HS-5 (cell line): ENCODE results near the gene TPK1.

Experiments
- DNase-seq: peaks from one replicate; pipeline ENCODE4 v3.0.0-alpha.2; 2012; ENCODE audit warnings: low read depth

TPK1 gene

DNA sequence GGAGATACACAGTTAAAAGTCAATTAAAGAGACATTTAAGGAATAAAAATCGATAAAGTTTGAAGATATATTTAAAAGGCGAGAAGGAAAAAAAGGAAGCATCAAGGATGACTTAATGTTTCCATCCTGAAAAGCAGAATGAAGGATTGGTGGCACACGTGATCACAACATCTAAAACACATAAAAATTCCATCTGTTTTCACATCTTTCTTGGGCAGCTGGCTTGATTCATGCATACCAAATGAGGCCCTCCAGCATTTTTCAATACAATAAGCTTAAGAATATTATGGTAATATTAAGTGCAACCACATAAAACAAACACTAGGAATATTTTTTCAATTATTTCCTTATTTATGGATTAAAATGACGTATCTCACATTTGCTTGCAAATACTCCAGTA, 112.6 kb downstream of the TPK1 start:
- no peak for DNase-seq

DNA sequence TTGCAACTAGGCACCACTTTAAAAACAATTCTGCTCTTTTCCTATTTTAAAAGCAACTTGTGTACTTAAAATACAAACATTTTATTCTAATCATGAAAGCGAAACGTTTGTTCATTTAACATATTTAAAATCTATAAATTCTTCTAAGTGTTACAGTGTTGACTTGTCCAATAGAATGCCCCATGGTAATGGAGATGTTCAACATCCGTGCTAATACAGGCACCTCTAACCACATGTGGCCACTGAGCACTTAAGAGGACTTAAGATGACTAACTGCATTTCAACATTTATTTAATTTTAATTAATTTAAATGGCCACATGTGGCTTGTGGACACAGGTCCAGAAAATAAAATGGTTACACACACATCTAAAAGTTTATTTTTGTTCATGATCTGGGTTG, 115.1 kb downstream of the TPK1 start:
- DNase-seq = no peak

DNA sequence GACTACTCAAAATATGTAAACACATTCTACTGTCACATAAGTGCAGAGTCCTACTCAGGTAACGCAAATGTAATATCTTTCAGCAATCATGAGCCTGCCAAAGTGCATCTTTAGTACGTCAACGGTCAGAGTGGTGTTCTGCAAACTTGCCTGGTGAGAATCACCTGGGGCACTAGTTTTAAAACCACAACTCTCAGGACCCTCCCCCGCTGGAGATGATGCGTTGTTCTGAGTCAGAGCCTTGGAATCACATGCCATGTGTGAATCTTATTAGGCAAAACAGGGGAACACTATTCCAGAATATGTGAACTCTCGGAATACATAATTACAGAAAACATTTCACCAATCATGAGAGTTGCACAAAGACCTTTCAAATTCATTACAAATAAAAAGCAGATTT, 115.7 kb downstream of the TPK1 start:
- DNase-seq = no peak

DNA sequence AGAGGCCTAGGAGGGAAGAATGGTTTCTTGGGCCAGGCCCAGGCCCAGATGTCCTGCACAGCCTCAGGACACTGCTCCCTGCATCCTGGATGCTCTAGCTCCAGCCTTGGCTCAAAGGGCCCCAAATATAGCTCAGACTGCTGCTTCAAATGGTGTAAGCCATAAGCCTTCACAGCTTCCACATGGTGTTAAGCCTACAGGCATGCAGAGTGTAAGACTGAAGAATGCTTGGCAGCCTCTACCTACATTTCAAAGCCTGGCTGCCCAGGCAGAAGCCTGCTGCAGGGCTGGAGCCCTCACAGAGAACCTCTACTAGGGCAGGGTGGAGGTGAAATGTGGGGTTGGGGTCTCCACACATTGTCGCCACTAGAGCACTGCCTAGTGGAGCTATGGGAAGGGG, 118.1 kb downstream of the TPK1 start:
- DNase-seq = no peak

DNA sequence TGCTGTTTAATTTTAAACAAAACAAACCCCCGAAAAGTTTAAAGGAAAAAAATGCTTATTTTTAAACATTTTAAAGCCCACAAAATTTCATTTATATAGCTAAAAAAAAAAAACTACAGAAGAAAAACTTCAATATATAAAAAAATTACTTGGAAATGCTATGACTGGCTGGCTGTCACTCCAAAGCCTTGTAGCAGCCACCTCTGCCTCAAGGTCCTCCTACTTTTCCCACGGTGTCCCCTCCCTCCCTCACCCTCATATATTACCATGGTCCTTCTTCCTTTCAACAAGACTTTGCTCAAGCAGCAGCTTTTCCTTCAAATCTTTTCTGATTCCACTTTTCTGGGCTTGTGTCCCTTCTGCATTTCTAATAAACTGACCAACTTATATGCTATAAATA, 122.0 kb downstream of the TPK1 start:
- no peak for DNase-seq

DNA sequence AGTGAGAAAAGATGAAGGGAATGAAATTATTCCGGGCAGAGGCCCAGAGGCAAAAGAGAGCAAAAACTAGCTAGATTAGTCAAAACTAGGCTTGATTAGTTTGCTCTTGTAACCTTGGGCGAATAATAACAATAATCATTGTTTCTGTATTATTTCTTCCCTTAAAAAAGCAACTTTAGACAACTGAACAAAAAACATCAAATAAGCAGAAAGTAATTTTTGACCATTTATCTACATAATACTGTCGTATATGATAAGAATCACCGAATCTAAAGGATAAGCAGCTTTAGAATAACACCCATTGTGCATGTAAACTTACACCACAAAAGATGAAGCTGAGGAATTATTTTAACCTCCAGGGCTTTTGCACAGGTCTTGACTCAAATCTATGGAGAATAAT, 125.1 kb downstream of the TPK1 start:
- DNase-seq = no peak

DNA sequence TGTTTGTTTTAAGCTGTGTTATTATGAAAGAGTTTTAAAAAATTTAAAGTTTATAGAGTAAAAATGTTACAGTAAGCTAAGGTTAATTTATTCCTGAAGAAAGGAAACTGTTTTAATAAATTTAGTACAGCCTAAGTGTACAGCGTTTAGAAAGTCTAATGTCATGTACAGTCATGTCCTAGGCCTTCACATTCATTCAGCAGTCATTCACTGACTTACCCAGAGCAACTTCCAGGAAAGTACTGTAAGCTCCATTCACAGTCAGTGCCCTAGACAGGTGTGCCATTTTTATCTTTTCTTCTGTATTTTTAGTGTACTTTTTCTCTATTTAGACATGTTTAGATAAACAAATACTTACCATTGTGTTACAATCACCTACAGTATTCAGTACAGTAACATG, 126.8 kb downstream of the TPK1 start:
- no peak for DNase-seq

DNA sequence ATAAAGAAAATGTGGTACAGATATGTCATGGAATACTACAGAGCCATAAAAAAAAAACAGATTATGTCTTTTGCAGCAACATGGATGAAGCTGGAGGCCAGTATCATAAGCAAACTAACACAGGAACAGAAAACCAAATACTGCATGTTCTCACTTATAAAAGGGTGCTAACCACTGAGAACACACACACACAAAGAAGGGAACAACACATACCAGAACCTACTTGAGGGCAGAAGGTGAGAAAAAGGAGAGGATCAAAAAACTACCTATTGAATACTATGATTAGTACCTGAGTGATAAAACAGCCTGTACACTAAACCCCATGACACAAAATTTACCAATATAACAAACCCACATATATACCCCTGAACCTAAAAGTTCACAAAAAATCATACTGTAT, 144.6 kb downstream of the TPK1 start:
- no peak for DNase-seq

DNA sequence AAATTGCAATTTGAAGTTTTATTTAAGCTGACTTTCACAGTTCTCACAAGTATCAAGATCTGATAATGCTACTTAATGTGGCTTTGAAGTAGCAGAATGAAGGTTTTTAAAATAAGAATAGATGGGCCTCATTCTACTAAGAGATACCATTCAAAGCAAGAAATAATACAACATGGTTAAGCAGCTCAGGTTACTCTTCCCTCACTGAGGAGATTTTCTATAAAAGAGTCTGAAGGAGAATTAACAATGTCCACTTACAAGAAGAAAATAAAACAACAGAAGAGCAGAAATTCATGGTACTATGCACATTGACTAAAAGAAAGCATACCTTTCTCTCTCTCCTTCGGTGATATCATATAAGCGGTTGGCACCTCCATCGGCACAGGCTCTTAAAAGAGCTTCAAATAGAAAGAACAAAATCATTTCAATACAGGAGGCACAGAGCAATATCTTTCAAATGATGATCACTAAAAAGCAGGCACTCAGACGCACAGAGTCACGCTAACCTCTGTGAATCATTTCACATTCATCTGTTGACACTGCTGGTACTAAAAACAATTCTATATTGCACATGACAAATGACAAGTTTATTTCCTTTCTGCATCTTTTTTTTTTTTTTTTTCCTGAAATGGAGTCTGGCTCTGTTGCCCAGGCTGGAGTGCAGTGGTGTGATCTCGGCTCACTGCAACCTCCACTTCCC, 153.1 kb downstream of the TPK1 start:
- no peak for DNase-seq

DNA sequence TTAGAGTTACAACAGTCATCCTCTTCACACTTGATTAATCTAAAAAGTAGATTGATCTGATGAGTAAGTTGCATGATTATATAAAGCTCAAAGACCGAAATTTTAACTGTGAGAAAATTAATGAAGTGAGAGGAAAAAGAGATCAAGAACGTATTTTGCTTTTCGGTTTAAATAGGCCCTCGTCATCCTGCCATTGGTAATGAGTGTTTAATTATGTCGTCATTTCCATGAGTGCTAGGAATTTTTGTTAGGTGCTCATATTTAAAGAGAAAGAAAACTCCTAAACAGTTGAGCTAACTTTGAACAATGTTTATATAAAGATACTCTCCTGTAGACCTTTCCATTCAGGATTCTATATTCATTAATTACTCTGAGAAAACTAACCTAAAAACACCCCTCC, 159.4 kb downstream of the TPK1 start:
- DNase-seq = no peak

DNA sequence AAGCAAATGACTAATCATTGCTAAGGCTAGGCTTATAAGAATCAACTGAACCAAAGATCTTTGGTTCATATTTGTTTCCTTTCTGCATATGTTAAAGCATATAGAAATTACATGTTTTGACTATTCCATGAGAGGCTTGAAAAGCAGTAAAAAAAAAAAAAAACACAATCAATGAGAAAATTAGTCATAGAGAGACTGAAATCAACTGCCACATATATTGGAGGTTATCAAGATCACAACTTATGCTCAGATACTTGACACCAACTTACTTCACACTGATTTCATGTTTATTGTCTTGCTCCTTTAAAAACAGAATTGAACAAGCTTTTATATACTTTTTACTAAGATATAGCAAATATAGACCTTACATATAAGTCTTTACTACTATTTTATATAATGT, 161.3 kb downstream of the TPK1 start:
- no peak for DNase-seq

DNA sequence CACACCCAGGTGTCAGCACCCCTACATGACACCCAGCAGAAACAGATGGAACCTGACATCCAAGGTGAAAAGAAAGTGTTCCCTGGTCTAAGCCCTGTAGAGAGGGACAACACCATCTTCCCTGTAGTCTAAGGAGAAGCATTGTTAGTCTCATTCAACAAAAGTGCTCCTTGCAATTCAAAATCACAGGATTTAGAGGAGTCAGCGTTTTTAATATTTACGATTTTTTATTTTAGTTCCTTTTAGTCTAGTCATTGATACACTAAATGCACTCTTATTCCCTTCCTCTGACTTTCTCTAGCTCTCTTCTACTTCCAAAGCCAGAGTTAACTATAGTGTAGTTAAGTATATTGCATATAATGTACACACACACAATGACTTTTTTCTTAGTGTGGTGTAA, 163.0 kb downstream of the TPK1 start:
- DNase-seq = no peak

DNA sequence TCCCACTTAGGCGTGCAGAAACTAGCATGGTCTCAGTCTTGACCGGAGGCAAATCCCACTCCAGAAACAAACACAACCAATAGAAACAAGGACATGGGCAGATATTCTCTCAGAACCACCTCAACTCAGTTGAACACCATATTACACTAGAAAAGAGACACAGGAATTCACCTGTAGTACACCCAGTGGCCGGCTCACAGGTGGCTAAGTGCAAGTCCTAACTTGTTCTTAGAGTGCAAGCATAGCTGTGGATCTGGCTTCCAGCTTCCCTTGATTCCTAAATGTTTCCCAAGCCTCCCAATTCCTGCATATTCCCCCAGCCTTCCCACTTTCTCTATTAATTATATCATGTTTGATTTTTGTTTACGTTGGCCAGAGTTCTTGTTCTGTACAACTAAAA, 164.4 kb downstream of the TPK1 start:
- no peak for DNase-seq

DNA sequence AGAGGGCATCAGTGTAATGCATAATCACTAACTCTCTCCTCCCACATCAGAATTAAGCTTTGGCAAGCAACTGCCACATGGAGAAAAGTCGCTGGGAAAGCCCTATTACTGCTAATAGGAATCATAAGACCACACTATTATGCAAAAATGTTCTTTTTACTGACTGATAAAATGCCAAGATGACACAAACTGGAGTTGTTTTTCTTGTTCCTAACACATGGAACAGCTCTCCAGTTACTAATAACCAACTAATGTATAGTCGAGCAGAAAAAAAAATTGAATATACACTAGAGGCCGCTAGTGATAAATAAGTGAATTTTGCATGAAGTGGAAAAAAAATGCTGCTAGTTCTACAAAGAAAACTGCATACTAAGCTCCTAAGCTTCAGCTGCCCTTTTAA, 165.6 kb downstream of the TPK1 start:
- no peak for DNase-seq

DNA sequence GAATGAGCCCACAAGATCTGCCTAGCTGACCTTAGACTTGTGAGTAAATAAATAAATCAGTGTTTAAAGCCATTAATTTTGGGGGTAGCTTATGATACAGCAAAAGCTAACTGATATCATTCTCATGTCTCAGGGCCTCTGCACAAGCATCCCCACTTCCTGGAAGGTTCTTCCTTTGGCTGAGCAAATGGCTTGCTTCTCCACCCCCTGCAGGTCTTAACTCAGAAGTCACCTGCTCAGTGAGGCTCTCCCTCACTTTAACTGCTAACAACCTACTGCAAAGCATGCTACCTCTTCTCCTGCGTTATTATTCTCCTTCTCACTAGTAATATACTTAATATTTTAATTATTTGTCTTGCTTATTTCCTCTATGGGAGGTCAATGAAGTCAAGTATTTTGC, 167.3 kb downstream of the TPK1 start:
- no peak for DNase-seq

DNA sequence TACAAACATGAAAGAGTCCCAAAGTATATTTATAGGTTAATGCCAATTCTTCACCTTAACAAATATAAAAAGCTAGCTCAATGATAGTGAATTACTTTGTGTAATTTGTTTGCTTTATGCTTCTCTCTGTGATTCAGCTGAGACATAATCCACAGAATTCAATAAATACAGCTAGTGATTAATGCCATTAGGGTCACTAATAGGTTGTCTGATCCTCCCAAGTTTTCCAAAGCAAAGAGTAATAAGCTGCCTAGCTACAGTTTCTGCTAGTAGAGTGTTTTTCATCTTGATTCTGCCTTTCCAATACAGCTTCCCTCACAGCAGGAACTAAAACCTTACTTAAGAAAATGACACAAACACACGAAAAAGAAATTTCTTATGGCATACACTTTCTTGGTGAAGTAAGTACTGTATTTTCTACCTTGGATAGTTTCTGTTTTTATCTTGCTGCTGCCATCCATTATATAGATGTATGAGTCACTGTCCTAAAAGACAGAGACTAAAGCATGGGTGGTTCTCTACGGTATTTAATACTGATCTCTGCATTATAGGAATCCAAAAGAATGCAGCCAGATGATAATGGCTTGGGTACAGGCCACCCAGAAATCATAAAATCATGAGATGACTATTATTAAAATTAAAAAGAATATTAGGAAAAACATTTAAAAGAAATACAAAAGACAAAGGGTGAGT, 170.0 kb downstream of the TPK1 start:
- DNase-seq = no peak

DNA sequence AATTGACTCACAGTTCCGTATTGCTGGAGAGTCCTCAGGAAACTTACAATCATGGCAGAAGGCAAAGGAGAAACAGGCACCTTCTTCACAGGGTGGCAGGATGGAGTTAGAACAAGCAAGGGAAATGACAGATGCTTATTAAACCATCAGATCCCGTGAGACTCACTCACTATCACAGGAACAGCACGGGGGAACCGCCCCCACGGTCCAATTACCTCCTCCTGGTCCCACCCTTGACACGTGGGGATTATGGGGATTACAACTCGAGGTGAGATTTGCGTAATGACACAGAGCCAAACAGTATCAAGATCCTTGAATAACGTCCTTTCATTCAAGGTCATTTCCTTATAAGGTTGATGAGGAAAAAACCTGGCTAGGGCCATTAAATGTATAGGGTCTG, 176.6 kb downstream of the TPK1 start:
- no peak for DNase-seq

DNA sequence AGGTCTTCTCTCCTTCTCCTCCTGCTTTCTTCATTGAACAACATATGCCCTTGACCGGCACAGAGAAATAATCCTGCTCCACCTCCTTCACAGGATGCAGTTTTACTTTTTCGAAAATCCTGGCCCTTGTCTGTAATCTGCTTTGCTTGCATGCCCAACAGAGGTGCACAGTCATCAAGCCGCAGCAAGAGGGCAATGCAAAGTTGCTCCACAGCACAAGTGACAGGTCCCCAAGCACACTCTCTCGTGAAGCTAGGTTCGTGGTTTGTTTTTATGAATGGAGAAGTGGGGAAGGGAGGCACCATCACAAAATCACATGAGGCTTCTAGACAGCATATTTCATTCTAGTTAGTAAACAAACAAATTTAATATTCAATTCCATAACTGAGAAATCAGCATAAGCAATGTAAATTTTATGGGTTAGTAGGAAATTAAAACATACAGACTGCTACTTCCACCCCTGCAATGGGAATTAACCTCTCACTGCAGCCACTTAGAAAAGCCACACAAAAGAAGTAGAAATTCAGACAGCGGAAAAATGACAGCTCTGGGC, 178.8 kb downstream of the TPK1 start:
- DNase-seq = no peak

DNA sequence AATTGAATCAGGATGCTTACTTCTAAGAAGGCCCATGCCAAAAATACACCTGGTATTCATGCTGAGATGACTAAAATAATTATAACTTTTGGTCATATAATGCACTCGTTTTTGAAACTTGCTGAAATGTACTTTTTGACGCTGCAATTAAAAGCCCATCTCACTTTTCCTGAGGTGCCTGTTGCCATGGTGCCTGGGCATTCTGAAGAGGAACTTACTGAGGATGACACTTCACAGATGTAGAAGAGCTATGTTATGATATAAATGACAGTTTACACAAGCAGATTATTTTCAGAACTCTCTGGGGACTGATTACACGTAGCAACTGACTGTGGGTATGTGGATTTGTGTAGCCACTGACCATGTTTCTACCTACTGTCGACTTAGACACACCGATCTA, 182.4 kb downstream of the TPK1 start:
- DNase-seq = no peak

DNA sequence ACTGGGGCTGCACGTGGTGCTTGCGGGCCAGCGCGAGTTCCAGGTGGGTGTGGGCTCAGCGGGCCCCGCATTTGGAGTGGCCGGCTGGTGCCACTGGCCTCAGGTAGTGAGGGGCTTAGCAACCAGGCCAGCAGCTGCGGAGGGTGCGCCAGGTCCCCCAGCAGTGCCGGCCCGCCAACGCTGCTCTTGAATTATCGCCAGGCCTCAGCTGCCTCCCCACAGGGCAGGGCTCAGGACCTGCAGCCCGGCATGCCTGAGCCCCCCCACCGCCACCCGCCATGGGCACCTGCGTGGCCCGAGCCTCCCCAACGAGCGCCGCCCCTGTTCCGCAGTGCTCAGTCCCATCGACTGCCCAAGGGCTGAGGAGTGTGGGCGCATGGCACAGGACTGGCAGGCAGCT, 185.4 kb downstream of the TPK1 start:
- DNase-seq = no peak

DNA sequence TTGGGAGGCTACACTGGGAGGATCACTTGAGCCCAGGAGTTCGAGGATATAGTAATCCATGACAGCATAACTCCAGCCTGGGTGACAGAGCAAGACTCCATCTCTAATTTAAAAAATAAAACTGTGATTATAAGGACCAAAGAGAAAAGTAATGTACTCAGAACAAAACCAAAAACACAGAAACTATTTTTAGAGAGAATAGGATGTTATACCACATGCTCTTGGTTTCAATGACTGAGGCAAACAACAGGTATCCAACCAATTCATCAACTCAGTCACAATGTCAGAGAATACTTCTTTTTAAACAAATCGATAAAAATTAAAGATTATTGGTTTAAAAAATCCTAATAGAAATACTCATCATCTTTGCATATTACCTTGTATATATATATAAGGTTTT, 186.7 kb downstream of the TPK1 start:
- no peak for DNase-seq

DNA sequence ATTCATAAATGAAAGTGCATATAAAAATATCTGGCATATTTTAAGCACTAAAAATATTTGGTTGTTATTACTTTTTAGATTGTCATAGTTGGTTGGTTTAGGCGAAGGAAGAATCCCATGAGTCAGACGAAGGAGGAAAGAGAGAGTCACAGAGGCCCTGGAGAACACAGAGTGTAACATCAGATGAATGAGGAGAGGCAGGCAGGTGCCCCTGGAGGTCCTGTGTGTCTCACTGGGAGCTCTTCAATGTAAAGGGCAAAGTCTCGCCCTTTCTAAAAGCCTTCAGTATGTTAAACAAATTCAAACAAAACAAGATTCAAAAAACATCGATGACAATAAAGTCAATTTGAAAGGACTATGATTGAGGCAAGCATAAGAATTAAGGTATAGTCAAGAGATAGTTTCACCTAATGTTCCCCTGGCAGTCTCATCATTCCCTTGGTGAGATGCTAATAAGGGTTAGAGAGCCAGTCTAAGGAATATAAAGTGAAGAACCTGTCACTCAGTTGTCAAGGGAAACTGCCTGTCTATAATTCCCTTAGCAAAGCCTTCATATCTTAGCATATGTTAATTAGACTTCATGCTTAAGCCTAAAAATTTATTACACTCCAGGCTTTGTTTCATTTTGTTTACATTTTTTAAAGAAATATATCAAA, 194.3 kb downstream of the TPK1 start:
- DNase-seq = no peak

DNA sequence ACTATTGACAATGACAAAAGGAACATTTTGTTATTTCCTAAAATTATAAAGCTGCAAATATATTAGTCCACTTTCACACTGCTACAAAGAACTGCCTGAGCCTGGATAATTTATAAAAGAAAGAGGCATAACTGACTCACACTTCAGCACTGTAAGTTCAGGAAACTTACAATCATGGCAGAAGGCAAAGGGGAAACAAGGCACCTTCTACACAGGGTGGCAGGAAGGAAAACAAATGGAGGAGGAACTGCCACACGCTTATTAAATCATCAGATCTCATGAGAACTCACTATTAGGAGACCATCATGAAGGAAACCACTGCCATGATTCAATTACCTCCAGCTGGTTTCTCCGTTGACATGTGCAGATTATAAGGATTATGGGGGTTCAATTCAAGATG, 203.1 kb downstream of the TPK1 start:
- DNase-seq = no peak
